HCT116 (cell line): ENCODE results near the gene RPL13. TPM values are rescaled to one million over a fixed set of nuclear protein-coding genes. Genes with fewer than 3 reads are reported as not detected.

ENCODE experiments used
- ATAC-seq: fragments of 200-7000 bp; cut with Tn5 transposase; 2 replicates; pipeline ENCODE4 v1.9.1; 2020; ENCODE audit warnings: mild to moderate bottlenecking, moderate library complexity
- BruUV-seq: library from RNA; stranded (reverse); fragments of 400-500 nt; replicated peaks from 2 replicates; lab custom pipeline; 2021; lab: Mats Ljungman, UMichigan
- CTCF ChIA-PET: fragments of 300-600 bp; sonication (Branson Sonifier 250); formaldehyde crosslinking; loops from one replicate; lab custom pipeline; 2021; ENCODE audit warnings: antibody characterized with exemption; lab: Charles Lee
- POLR2A ChIA-PET: fragments of 300-600, 350-600 bp; sonication (Branson Sonifier 250); formaldehyde crosslinking; loops from one replicate; lab custom pipeline; 2021; ENCODE audit warnings: antibody characterized with exemption; lab: Charles Lee
- RAD21 ChIA-PET, 2 experiments: fragments of 300-600 bp; sonication (Branson Sonifier 250); formaldehyde crosslinking; loops; one replicate each; lab custom pipeline; 2023; ENCODE audit warnings: low total read pairs in 2 of 2; ENCODE audit not compliant: uncharacterized antibody in 2 of 2, unreplicated experiment in 2 of 2, low non-redundant PET in 1 of 2; lab: Charles Lee
- DNase-seq: peaks from one replicate; pipeline ENCODE4 v3.0.0-alpha.2; 2010; ENCODE audit warnings: low read depth, low spot score
- H2AFZ ChIP-seq: fragments of 200-600 bp; shearing (Covaris generic), sonication (generic); 2 replicates; pipeline ENCODE4 v1.6.1; 2017; ENCODE audit warnings: low read depth, mixed run types, mixed read lengths, antibody characterized with exemption, low read length; ENCODE audit not compliant: poor library complexity, severe bottlenecking
- H3K27ac ChIP-seq: 2 replicates; pipeline ENCODE4 v1.5.1; 2012; ENCODE audit warnings: low read depth, low read length
- H3K27me3 ChIP-seq: fragments of 200-600 bp; sonication (generic); 2 replicates; pipeline ENCODE4 v1.6.1; 2016; ENCODE audit warnings: mixed run types, low read length, mixed read lengths; ENCODE audit not compliant: insufficient read depth
- H3K36me3 ChIP-seq, 2 experiments: fragments of 200-500 bp in 1 of 2; fragments of 200-600 bp in 1 of 2; sonication (Bioruptor generic) in 1 of 2; sonication (generic) in 1 of 2; 2 replicates each; pipeline versions ENCODE4 v1.5.1 to v1.6.1; 2014 to 2016; ENCODE audit warnings: low read length in 2 of 2, inconsistent platforms in 1 of 2, mixed read lengths in 1 of 2, mixed run types in 1 of 2; ENCODE audit not compliant: insufficient read depth in 2 of 2, control insufficient read depth in 1 of 2
- H3K4me1 ChIP-seq, 2 experiments: fragments of 200-600 bp in 1 of 2; sonication (generic) in 1 of 2; 2 replicates each; pipeline versions ENCODE4 v1.5.1 to v1.6.1; 2012 to 2017; ENCODE audit warnings: low read length in 2 of 2, inconsistent platforms in 1 of 2, mild to moderate bottlenecking in 1 of 2, mixed read lengths in 1 of 2, mixed run types in 1 of 2, moderate library complexity in 1 of 2; ENCODE audit not compliant: insufficient read depth in 2 of 2, control insufficient read depth in 1 of 2
- H3K4me2 ChIP-seq: fragments of 200-600 bp; sonication (generic); 2 replicates; pipeline ENCODE4 v1.6.1; 2017; ENCODE audit warnings: mixed run types, low read length, mixed read lengths
- H3K4me3 ChIP-seq, 2 experiments: fragments of 200-600 bp in 1 of 2; sonication (generic) in 1 of 2; replicated peaks in 1 of 2; 2 replicates each; pipeline ENCODE4 v1.5.1; 2011 to 2016; ENCODE audit warnings: low read length in 2 of 2, control low read depth in 1 of 2, low read depth in 1 of 2, mild to moderate bottlenecking in 1 of 2, mixed read lengths in 1 of 2, mixed run types in 1 of 2
- H3K79me2 ChIP-seq: fragments of 200-600 bp; sonication (generic); 2 replicates; pipeline ENCODE4 v1.6.1; 2017; ENCODE audit warnings: mild to moderate bottlenecking, mixed run types, low read length, moderate library complexity, mixed read lengths; ENCODE audit not compliant: insufficient read depth
- H3K9ac ChIP-seq: fragments of 200-600 bp; sonication (generic); 2 replicates; pipeline ENCODE4 v1.6.1; 2016; ENCODE audit warnings: low read length, mixed read lengths
- H3K9me2 ChIP-seq: fragments of 200-600 bp; sonication (generic), shearing (Covaris generic); 2 replicates; pipeline ENCODE4 v1.6.1; 2017; ENCODE audit warnings: mixed run types, mild to moderate bottlenecking, moderate library complexity; ENCODE audit not compliant: insufficient read depth
- H3K9me3 ChIP-seq, 2 experiments: fragments of 200-500 bp in 1 of 2; fragments of 200-600 bp in 1 of 2; sonication (Bioruptor generic) in 1 of 2; sonication (generic) in 1 of 2; 2 replicates each; pipeline ENCODE4 v1.6.1; 2014 to 2017; ENCODE audit warnings: low read length in 2 of 2, mixed read lengths in 2 of 2, inconsistent platforms in 1 of 2, low read depth in 1 of 2, mild to moderate bottlenecking in 1 of 2, mixed run types in 1 of 2, moderate library complexity in 1 of 2; ENCODE audit not compliant: control insufficient read depth in 1 of 2, insufficient read depth in 1 of 2
- H4K20me1 ChIP-seq: fragments of 200-600 bp; sonication (generic), shearing (Covaris generic); 2 replicates; pipeline ENCODE4 v1.6.1; 2017; ENCODE audit warnings: mixed run types, mild to moderate bottlenecking, moderate library complexity; ENCODE audit not compliant: insufficient read depth
- CTCF ChIP-seq, 3 experiments: fragments of 200-600 bp in 1 of 3; sonication (generic) in 1 of 3; IDR thresholded peaks in 2 of 3; conservative IDR thresholded peaks in 1 of 3; 2 replicates each; pipeline ENCODE4 v1.5.1; 2012 to 2017; ENCODE audit warnings: low read depth in 2 of 3, low read length in 2 of 3, antibody characterized with exemption in 1 of 3, borderline replicate concordance in 1 of 3, control low read depth in 1 of 3, mild to moderate bottlenecking in 1 of 3, mixed read lengths in 1 of 3, mixed run types in 1 of 3, moderate library complexity in 1 of 3; ENCODE audit not compliant: insufficient read depth in 1 of 3
- EGR1 ChIP-seq: IDR thresholded peaks from 2 replicates; pipeline ENCODE4 v1.6.1; 2012; ENCODE audit warnings: low read depth
- ELF1 ChIP-seq: IDR thresholded peaks from 2 replicates; pipeline ENCODE4 v1.6.1; 2012; ENCODE audit warnings: low read depth, borderline replicate concordance
- EZH2 ChIP-seq: fragments of 200-600 bp; sonication (generic); IDR thresholded peaks from 2 replicates; pipeline ENCODE4 v1.6.1; 2017; ENCODE audit warnings: antibody characterized with exemption, mixed run types
- EZH2phosphoT487 ChIP-seq: fragments of 200-600 bp; IDR thresholded peaks from 2 replicates; pipeline ENCODE4 v1.6.1; 2018; ENCODE audit warnings: antibody characterized with exemption, borderline replicate concordance
- MAX ChIP-seq: IDR thresholded peaks from 2 replicates; pipeline ENCODE4 v1.6.1; 2012
- SRF ChIP-seq: IDR thresholded peaks from 2 replicates; pipeline ENCODE4 v1.6.1; 2012; ENCODE audit warnings: low read depth
- YY1 ChIP-seq: IDR thresholded peaks from 2 replicates; pipeline ENCODE4 v1.6.1; 2011; ENCODE audit warnings: low read length, low read depth, moderate library complexity, mild to moderate bottlenecking; ENCODE audit not compliant: insufficient replicate concordance; ENCODE audit errors: extremely low read depth
- intact Hi-C: fragments of 100-400 bp; cut with micrococcal nuclease; formaldehyde crosslinking; loops from 2 replicates; pipeline ENCODE4 v1.10.0; 2022
- total RNA-seq: library from RNA; stranded (reverse); gene quantifications from one replicate; pipeline ENCODE4 v1.2.1, GENCODE V29; 2021; ENCODE audit not compliant: unreplicated experiment

RPL13 gene
- total RNA-seq, 1 experiment from 2014 or later = 4,404 TPM

GRCh38 chr16:89547860-89548259, 12.6 kb upstream of the RPL13 start:
- POLR2A ChIA-PET = no interaction called here
- TF ChIP-seq MAX (no peak), EZH2phosphoT487 (no peak), EGR1 (no peak), YY1 (no peak), CTCF (IDR thresholded peaks at IDR 0.05 in 2 of 3, conservative IDR thresholded peaks at IDR 0.05 in 1 of 3; ENCODE audit: borderline replicate concordance in 1 of 3, insufficient read depth in 1 of 3, low read depth in 2 of 3, low read length in 2 of 3) (no peak), ELF1 (no peak), EZH2 (no peak), SRF (no peak)
- CTCF ChIA-PET = no interaction called here
- RAD21 ChIA-PET = no interaction called here
- H2AFZ ChIP-seq = no peak overlapping the region
- no peaks in the 10 kb centered on the region for H3K9me3 ChIP-seq
- no peak overlapping the region for H3K4me2 ChIP-seq
- no peaks in the 10 kb centered on the region for H3K4me1 ChIP-seq
- H3K4me3 ChIP-seq = no peak overlapping the region
- intact Hi-C loops = no loop called here
- H3K9me2 ChIP-seq = no peaks in the 10 kb centered on the region
- H3K27me3 ChIP-seq = no peaks in the 10 kb centered on the region
- H3K27ac ChIP-seq = no peak overlapping the region
- no peak overlapping the region for H3K9ac ChIP-seq
- no peaks in the 10 kb centered on the region for H4K20me1 ChIP-seq
- ATAC-seq = no peak
- peaks cover 32 to 49% of the 10 kb centered on the region in 2 experiments; a peak in 3 of 4 replicates for H3K36me3 ChIP-seq
- H3K79me2 ChIP-seq = no peaks in the 10 kb centered on the region
- DNase-seq = no peak
- no TSS peak for BruUV-seq
